ENCODE measurements around the gene CABP1. TPM values are rescaled to one million over a fixed set of nuclear protein-coding genes. Genes with fewer than 3 reads are reported as not detected.

CABP1 gene
- total RNA-seq, 4 donors from 2014 or later: 0.51 to 6.4 (median 2.1) TPM; not detected in 1

- Histone ChIP-seq H3K27me3 (no peaks in the 10 kb centered on the region), H3K27ac (peak within 1 kb of the TSS; percentile 91 to 95), H3K36me3 (no peaks in the 10 kb centered on the region), H3K4me3 (peak within 1 kb of the TSS; percentile 81 to 96), H3K9me3 (no peaks in the 10 kb centered on the region), H3K4me1 (peaks cover 0 to 9% of the 10 kb centered on the region in 2 donors)
- intact Hi-C loops (cut with DNase I; ENCODE audit: low total_unique reads): no loop called here
- DNase-seq: peak; percentile 97 to 99
- TF ChIP-seq CTCF (IDR thresholded peaks at IDR 0.05): peak; percentile 20 to 50 (median 22)
- TF ChIP-seq POLR2A (IDR thresholded peaks at IDR 0.05): peak; percentile 81 to 82
Measured at GRCh38 chr12:120686690-120687577, 46.5 kb downstream of the CABP1 start, which contains the start of gene MLEC. TSS of gene MLEC (plus strand) at chr12:120687149. CDS start at chr12:120687297, 148 bp downstream.

GRCh38 chr12:120687578-120688289, 47.3 kb downstream of the CABP1 start:
- H3K4me3 ChIP-seq: peak overlapping the region; percentile 81 to 96
- H3K4me1 ChIP-seq: peaks cover 0 to 9% of the 10 kb centered on the region in 2 donors
- H3K27ac ChIP-seq: peak overlapping the region; percentile 91 to 95
- no peak for DNase-seq
- H3K36me3 ChIP-seq: no peaks in the 10 kb centered on the region
- H3K27me3 ChIP-seq: no peaks in the 10 kb centered on the region
- no peak for TF ChIP-seq CTCF (IDR thresholded peaks at IDR 0.05)
- no peak for TF ChIP-seq POLR2A (IDR thresholded peaks at IDR 0.05)
- intact Hi-C loops (cut with DNase I; ENCODE audit: low total_unique reads): no loop called here
- no peaks in the 10 kb centered on the region for H3K9me3 ChIP-seq

- H3K9me3 ChIP-seq: no peaks in the 10 kb centered on the region
- TF ChIP-seq POLR2A (IDR thresholded peaks at IDR 0.05): no peak
- no peak for TF ChIP-seq CTCF (IDR thresholded peaks at IDR 0.05)
- peak overlapping the region; percentile 81 to 96 for H3K4me3 ChIP-seq
- intact Hi-C loops (cut with DNase I; ENCODE audit: low total_unique reads): no loop called here
- H3K27me3 ChIP-seq: no peaks in the 10 kb centered on the region
- peak overlapping the region; percentile 15 to 95 for H3K27ac ChIP-seq
- no peaks in the 10 kb centered on the region for H3K36me3 ChIP-seq
- DNase-seq: no peak
- H3K4me1 ChIP-seq: peaks cover 0 to 9% of the 10 kb centered on the region in 2 donors
Measured at GRCh38 chr12:120688527-120689071, 48.2 kb downstream of the CABP1 start.

GRCh38 chr12:120689397-120690082, 49.1 kb downstream of the CABP1 start:
- peak overlapping the region in 1 of 2 donors; percentile 95 for H3K27ac ChIP-seq
- DNase-seq: no peak
- H3K4me3 ChIP-seq: no peak overlapping the region
- no peaks in the 10 kb centered on the region for H3K36me3 ChIP-seq
- no peak for TF ChIP-seq POLR2A (IDR thresholded peaks at IDR 0.05)
- TF ChIP-seq CTCF (IDR thresholded peaks at IDR 0.05): no peak
- H3K27me3 ChIP-seq: no peaks in the 10 kb centered on the region
- no peaks in the 10 kb centered on the region for H3K9me3 ChIP-seq
- intact Hi-C loops (cut with DNase I; ENCODE audit: low total_unique reads): no loop called here
- H3K4me1 ChIP-seq: peaks cover 0 to 9% of the 10 kb centered on the region in 2 donors
